SK-N-SH treated with all-trans-retinoic acid at 6 μM for 48 hours (cell line): ENCODE results near the gene BUD13.

Source experiments
- GLIS3 ChIP-seq: fragments of 250-450 bp; sonication (Bioruptor Pico); IDR thresholded peaks from 2 replicates; pipeline ENCODE4 v1.5.0; 2020; ENCODE audit warnings: mild to moderate bottlenecking, moderate library complexity
- OSR1 ChIP-seq: fragments of 250-450 bp; sonication (Bioruptor Pico); IDR thresholded peaks from 2 replicates; pipeline ENCODE4 v1.8.0; 2022; ENCODE audit warnings: moderate library complexity, mild to moderate bottlenecking, inconsistent platforms
- RARB ChIP-seq: fragments of 250-450 bp; sonication (Bioruptor Pico); IDR thresholded peaks from 2 replicates; pipeline ENCODE4 v1.8.0; 2021; ENCODE audit warnings: mild to moderate bottlenecking, moderate library complexity
- ZFP30 ChIP-seq: fragments of 450-650 bp; formaldehyde crosslinking; IDR thresholded peaks from 2 replicates; pipeline ENCODE4 v1.5.0; 2022; ENCODE audit warnings: mild to moderate bottlenecking, moderate library complexity
- TF ChIP-seq, protein P1 (sequence below): fragments of 250-450 bp; sonication (Bioruptor Pico); IDR thresholded peaks from 2 replicates; pipeline ENCODE4 v1.5.0; 2020; ENCODE audit warnings: mild to moderate bottlenecking, moderate library complexity
- TF ChIP-seq, protein P2 (sequence below): fragments of 250-450 bp; sonication (Bioruptor Pico); IDR thresholded peaks from 2 replicates; pipeline ENCODE4 v1.8.0; 2021; ENCODE audit warnings: low read depth, mild to moderate bottlenecking, moderate library complexity, borderline replicate concordance

DNA sequence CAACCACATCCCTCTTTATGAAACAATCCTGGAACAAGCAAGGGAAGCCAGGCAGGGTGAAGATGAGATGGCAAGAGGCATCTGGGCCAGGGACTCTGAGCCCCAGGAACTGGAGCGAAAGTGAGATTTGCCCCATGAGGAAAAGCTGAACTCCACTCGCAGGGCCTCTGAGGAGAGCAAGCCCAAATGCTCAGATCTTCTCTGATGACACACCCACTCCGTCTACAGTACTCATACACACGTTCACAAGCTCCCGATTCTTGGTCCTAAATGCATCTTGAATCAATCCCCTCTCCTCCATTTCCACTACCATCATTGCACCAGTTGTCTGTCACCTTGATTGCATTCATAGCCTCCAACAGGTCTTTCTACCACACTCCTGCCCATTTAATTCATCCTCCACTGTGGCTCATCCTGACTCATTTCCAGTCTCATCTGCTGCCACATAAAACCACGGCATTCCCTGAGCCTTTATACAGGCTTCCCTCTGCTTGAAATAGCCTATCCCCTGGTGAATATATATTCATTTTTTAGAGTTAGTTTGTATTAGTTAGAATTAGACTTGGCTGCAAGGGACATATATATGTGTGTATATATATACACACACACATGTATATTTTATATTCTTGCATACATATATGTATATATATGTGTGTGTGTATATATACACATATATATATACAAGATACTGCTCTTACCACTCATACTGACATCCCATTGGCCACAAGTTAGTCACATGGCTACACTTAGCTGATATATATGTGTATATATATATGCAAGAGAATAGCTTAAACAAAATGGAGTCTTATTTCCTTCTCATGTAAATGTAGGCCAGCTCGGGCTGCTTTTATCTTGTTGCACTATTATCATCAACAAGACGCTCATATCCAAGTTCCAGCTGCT lies 20.3 kb upstream of the BUD13 start:
- no peak for TF ChIP-seq OSR1 (CRISPR knock-in tag)
- TF ChIP-seq, protein P1, sequence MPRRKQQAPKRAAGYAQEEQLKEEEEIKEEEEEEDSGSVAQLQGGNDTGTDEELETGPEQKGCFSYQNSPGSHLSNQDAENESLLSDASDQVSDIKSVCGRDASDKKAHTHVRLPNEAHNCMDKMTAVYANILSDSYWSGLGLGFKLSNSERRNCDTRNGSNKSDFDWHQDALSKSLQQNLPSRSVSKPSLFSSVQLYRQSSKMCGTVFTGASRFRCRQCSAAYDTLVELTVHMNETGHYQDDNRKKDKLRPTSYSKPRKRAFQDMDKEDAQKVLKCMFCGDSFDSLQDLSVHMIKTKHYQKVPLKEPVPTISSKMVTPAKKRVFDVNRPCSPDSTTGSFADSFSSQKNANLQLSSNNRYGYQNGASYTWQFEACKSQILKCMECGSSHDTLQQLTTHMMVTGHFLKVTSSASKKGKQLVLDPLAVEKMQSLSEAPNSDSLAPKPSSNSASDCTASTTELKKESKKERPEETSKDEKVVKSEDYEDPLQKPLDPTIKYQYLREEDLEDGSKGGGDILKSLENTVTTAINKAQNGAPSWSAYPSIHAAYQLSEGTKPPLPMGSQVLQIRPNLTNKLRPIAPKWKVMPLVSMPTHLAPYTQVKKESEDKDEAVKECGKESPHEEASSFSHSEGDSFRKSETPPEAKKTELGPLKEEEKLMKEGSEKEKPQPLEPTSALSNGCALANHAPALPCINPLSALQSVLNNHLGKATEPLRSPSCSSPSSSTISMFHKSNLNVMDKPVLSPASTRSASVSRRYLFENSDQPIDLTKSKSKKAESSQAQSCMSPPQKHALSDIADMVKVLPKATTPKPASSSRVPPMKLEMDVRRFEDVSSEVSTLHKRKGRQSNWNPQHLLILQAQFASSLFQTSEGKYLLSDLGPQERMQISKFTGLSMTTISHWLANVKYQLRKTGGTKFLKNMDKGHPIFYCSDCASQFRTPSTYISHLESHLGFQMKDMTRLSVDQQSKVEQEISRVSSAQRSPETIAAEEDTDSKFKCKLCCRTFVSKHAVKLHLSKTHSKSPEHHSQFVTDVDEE (CRISPR knock-in tag), result no peak
- TF ChIP-seq RARB (CRISPR knock-in tag), result no peak
- TF ChIP-seq GLIS3, result no peak
- no peak for TF ChIP-seq ZFP30 (CRISPR knock-in tag)
- TF ChIP-seq, protein P2, sequence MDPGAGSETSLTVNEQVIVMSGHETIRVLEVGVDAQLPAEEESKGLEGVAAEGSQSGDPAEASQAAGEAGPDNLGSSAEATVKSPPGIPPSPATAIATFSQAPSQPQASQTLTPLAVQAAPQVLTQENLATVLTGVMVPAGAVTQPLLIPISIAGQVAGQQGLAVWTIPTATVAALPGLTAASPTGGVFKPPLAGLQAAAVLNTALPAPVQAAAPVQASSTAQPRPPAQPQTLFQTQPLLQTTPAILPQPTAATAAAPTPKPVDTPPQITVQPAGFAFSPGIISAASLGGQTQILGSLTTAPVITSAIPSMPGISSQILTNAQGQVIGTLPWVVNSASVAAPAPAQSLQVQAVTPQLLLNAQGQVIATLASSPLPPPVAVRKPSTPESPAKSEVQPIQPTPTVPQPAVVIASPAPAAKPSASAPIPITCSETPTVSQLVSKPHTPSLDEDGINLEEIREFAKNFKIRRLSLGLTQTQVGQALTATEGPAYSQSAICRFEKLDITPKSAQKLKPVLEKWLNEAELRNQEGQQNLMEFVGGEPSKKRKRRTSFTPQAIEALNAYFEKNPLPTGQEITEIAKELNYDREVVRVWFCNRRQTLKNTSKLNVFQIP (CRISPR knock-in tag), result no peak
